RKO (cell line): Measurements from ENCODE around the gene TNKS2.
"Not testable (repeated sequence)": the region's sequence is repeated elsewhere in the genome, so short reads cannot be mapped to it uniquely, and the experiment has no call there.

Source experiments
- DNase-seq: peaks from one replicate; pipeline ENCODE4 v3.0.0-alpha.2; 2016; ENCODE audit warnings: low spot score

TNKS2 gene

DNA sequence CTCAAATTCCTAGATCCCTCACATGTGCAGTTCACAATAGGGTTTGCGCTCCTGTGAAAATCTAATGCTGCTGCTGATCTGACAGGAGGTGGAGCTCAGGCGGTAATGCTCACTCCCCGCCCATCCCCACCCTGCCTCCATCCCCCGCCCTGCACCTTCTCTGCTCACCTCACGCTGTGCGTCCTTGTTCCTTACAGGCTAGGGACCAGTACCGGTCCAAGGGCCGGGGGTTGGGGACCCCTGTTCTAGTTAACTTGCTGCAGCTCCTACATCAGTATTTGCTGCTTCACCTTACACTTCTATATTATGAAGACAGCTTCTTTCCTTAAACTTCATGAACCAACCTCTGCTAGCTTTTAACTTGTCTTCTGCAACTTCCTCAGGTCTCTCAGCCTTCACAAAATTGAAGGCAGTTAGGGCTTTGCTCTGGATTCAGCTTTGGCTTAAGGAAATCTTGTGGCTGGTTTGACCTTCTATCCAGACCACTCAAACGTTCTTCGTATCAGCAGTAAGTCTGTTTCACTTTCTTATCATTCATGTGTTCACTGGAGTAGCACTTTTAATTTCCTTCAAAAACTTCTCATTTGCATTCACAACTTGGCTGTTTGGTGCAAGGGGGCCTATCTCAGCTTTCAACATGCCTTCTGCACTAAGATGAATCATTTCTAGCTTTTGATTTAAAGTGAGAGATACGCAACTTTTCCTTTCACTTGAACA is 1.7 kb upstream of the TNKS2 start:
- DNase-seq: no peak

- DNase-seq: no peak
These were observed 1.1 kb upstream of the TNKS2 start for GRCh38 chr10:91797048-91797690.

DNA sequence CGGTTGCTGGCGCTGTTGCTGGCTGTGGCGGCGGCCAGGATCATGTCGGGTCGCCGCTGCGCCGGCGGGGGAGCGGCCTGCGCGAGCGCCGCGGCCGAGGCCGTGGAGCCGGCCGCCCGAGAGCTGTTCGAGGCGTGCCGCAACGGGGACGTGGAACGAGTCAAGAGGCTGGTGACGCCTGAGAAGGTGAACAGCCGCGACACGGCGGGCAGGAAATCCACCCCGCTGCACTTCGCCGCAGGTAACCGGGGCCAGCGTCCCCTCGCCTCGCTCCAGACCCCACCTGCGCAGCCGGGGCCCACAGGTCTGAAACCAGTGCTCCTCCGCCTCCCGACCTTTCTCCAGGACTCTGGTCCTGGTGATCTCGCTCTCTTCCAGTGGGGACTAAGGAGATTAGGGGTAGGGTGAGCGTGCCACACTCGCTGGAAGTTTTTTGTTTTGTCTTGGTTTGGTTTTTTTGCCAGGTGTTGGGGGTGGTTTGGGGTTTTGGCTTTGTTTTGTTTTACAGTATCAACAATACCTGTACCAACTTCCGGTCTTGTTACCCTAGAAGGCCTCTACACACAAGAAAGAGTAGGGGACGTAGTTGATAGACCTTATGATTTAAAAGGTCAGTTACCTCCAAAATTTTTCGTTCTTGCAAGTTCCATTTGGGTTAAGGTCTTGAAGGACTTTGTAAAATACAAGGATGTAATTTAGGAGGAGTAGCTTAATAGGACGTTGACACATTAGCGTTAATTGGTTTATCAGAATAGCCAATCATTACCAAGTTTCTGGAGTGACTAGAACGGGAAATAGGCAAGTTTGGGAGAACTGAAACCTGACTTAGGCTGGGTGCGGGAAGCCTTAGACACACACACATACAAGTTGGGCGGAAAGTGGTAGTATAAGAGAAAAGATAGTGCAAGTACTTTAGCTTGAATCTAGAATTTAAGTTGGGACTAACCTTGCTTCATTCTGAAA is 704 bp downstream of the TNKS2 start:
- peak; percentile 84 for DNase-seq

GRCh38 chr10:91799612-91799975 is 1.4 kb downstream of the TNKS2 start:
- DNase-seq: peak; percentile 89

DNA sequence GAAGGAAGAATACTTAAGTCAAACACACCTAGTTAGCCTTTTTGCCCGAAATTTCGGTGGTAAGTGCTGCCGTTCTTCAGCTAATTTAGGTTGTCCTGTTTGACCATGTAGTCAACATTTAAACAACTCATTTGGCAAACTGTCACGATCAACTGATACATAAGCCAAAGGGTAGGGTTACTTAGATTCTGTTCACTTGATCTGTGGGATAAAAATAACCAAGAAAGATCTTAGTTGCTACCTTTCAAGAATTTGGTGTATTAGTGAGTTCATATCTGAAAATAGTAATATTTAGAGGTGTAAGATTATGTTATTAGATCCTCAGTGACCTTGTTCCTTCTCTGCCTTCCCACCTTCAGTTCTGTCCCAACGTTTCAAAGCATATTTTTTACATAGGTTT is 2.0 kb downstream of the TNKS2 start:
- DNase-seq: no peak

DNA sequence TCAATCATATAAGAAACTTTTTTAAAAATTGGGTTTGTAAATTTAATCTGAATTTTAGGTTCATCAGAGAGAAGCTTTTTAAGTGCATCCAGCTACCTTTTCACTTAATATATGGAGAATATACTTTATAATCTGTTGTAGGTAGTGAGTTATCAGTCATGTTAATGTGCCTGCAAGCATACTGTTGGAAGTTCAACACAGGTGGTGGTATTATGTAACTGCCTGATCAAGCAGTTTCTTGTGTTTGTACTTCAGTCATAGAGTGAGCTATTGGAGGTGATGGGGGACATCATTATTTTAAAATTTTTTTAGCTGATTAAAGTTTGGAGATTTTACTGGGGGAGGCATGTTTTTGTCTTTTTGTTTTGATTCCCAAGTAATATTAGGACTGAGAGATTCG is 2.5 kb downstream of the TNKS2 start:
- DNase-seq: no peak

- no peak for DNase-seq
These were observed 5.3 kb downstream of the TNKS2 start for GRCh38 chr10:91803386-91804125.

DNA sequence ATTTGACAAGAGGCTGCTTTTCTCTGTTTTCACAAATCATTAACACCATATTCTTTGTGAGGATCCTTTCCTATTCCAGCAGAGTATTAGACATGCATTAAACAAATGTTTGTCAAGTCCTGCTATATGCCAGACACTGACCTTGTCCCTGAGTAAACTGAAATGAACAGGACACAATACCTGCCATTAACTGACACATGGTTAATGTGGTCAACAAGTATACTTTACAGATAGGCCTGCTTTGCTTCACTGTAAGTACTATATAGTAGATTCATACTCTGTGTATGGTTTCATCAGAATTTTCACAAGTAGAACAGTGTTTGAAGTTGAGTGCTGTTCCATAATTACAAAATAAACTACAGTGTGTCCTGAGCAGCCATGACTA is 5.9 kb downstream of the TNKS2 start:
- DNase-seq: no peak

DNA sequence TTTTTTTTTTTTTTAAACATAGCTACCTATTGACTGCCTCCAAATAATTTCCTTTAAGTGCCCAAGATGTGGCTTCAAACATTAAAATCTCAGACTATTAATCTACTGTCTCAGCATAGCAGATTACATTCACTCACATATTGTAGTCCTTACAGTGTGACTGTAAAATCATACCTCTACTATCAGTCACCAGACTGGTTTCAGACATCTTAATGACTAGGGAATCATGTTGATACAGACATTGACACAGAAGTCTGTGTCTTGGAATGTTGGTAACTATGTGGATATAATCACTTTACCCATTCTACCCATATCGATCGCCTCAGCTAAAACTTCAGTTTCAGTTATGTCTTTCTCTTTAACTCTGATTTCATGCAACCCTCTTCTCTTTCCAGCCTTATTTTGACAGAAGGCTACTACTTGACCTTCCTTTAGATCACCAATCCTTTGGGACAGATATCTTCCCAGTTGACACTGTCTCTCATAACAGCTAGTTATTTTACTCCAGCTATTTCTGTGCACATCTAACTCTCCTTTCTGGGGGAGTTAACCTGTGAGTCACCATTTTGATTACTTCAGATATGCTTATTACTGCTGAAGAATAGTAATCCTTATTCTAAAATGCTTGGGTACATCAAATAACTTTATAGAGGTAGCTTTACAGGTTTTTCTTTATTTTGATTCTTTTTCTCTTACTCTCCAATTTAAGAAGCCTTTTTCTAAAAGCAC is 7.0 kb downstream of the TNKS2 start:
- no peak for DNase-seq

DNA sequence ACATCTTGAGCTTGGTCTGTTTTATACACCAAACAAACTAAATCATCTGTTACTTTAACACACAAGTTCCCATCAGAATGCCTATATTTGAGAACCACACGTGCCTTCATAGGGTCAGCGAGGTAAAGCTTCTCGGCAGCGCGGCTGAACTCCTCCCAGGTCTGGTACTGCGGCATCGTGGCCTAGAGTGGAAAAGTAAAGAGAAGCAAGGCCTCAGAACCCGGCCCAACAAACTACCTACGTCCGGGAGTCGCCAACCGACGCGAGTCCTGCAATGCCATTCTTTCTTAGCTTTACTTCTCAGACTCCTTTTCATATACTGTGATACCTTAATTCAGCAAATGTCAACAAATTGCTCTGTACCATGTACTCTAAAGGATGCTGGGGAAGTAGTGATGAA is 9.0 kb downstream of the TNKS2 start:
- not testable (repeated sequence) for DNase-seq

- DNase-seq: no peak
These were observed 15.0 kb downstream of the TNKS2 start for GRCh38 chr10:91813251-91813650.

GRCh38 chr10:91816981-91817380 is 18.8 kb downstream of the TNKS2 start:
- DNase-seq: no peak

DNA sequence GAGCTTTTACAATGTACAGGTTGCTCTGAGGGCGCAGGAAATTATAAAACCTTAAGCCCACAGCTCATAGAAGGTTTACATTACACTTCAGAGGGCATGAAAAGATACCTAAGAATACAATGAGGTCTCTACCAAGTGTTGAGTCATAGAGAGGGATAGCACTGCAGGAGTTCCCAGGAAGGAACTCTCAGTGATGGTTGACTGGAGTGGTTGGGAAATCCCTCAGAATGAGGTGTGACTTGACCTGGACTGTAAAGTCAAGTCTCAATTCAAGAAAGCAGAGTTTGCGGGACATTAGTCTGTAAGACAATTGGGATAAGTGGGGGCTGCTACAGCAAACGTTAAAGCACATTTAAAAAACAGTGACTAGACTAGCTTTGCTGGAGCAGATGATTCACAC is 21.9 kb downstream of the TNKS2 start:
- no peak for DNase-seq

DNA sequence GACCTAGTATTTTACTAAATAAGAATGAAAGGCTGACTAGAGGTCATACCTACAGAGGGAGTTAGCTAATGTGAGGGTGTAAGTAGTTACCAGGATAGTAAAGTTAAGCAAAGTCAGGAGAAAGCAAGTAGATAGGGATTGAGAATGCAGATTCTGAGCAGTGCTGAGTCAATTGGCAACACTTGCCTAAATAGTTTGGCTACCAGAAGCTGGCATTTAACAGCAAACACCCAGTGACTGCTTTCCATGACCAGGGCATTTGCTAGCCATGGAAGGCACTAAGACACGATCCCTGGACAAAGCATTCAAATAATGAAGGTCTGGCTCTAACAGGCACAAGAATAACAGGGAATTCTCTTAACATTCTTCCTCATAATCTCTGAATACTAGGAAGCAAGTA is 25.9 kb downstream of the TNKS2 start:
- DNase-seq: no peak

DNA sequence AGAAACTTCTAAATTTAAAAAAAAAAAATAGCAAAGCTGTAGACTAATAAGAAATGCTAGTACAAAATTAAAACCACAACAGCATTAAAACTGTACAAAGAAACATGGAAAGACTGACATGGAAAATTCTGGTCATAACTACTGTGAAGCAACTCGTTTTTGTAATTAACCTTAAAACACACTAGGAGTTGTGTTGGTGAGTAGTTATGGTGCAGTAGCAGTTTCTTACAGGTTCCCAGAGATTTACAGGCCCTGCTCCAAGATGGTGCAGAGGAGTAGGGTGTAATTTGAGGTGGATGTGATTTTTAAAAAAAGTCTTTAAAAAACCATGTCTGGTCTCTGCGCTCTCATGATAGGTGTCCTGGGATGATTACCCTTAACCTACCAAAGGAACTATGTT is 31.0 kb downstream of the TNKS2 start:
- DNase-seq: no peak

- no peak for DNase-seq
These were observed 40.0 kb downstream of the TNKS2 start for GRCh38 chr10:91838199-91838598.

DNA sequence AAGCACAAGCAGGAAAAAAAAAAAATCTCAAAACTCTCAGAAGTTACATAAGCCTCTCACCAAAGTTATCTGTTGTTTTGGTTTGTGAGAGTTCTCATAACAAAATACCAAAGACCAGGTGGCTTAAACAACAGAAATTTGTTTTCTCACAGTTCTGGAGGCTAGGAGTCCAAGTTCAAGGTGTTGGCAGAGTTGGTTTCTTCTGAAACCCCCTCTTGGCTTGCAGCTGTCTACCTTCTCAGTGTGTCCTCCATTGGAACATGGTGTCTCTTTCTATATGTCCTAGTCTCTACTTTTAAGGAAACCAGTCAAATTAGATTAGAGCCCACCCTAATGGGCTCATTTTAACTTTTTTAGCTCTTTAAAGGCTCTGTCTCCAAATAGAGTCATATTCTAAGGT is 44.9 kb downstream of the TNKS2 start:
- no peak for DNase-seq

DNA sequence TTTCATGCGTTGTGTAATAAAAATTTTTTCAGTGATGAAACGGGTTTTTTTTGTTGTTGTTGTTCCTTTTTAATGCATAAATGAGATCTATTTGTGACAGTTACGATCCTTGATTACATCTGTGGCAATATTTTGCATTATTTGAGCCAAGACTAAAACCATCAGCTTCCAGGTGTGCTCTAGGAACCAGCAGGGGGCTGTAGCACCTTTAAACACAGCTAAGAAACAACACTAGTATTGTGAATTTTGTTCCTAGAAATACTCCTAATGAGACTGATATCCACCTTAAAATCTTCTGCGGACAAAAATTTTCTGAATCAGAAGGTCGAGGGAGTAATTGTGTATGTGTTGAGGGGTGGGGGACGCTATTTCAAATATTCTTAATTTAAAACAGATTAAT is 58.4 kb downstream of the TNKS2 start:
- no peak for DNase-seq

- no peak for DNase-seq
These were observed 62.7 kb downstream of the TNKS2 start for GRCh38 chr10:91860885-91861284.

- DNase-seq: no peak
These were observed 65.9 kb downstream of the TNKS2 start for GRCh38 chr10:91864099-91864498.

DNA sequence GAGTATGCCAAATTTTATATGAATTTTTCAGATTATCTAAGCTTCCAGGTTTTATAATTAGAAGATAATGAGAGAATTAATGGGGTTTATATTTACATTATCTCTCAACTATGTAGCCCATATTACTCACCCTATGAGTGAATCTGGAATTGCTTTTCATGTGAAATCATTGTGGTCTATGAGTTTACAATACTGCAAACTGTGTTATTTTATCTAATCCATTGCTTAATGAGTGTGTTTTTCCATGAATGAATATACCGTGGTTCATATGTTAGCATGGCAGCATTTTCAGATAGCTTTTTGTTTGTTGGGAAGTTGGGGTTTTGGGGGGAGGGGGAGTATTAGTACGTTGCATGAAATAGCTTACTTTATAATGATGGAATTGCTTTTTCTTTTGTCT is 66.5 kb downstream of the TNKS2 start:
- no peak for DNase-seq
